Heart left ventricle (tissue), 13 donors: ENCODE measurements around the gene DDX54.

Experiments
- CTCF ChIP-seq, 12 donors: fragments of 200-600 bp; sonication (generic) in 4 of 12; IDR thresholded peaks; one replicate each; pipeline versions ENCODE4 v1.5.0 to v1.8.0; 2018 to 2022; ENCODE audit warnings: antibody characterized with exemption in 12 of 12, mild to moderate bottlenecking in 5 of 12
- POLR2A ChIP-seq, 2 donors: fragments of 450-650 bp; IDR thresholded peaks; one replicate each; pipeline ENCODE4 v1.6.1; 2017; ENCODE audit warnings: antibody characterized with exemption in 2 of 2, mild to moderate bottlenecking in 2 of 2, moderate library complexity in 2 of 2
- donor health status: ischemic (EF 13 %, LVEDD 7.1; RV severe dilation, severe dysfunction).
- donor health status: DM: no; HTN: yes; CAD: no.
- donor health status: DM: no; HTN: no; CAD: no.
- donor health status: ischemic (EF 25% LVEDD 6.9; RV normal size, moderate dysfunction).
- donor health status: ischemic (EF 25% LVEDD 5.7; RV mildly dilated, moderate dysfunction).
- donor health status: ischemic (EF 35%, LVEDD 5.7; RV mildly dilated, moderate dysfunction).
- donor health status: nonischemic (EF 11% LVEDD 7.7; RV severe dilation, severe dysfunction).
- donor health status: DM: yes; HTN: yes; CAD: no.
- donor health status: PGD.
- donor health status: ischemic (EF 29% LVEDD 5.4; RV normal size, mild dysfunction).
- donor health status: nonischemic (EF 23%, LVEDD 6.1; RV moderate dilation, normal function).

- TF ChIP-seq POLR2A (IDR thresholded peaks at IDR 0.05) (no peak), CTCF (IDR thresholded peaks at IDR 0.05) (no peak)
These were observed 38.3 kb downstream of the DDX54 start for GRCh38 chr12:113146999-113147398.
